ENCODE measurements around the gene OSMR. TPM values are rescaled to one million over a fixed set of nuclear protein-coding genes. Genes with fewer than 3 reads are reported as not detected.
A peak's percentile ranks its signal among the peaks of the same experiment; 100 is the strongest.

OSMR gene
- 46.0 TPM for total RNA-seq (2021; ENCODE audit: unreplicated experiment)
- polyA plus RNA-seq (2012) = 34.3 and 37.5 TPM in 2 replicates
- Bru-seq, nascent RNA = percentile 92 among the genes with signal in this experiment
- percentile 88 among the genes with signal in this experiment for BruChase-seq, experiment 1, labeled RNA remaining after a 6-hour chase
- BruChase-seq, experiment 2, labeled RNA remaining after a 2-hour chase = percentile 79 among the genes with signal in this experiment
- long read RNA-seq, partial matches to known transcripts = 22 of 26 reads
- long read RNA-seq, other reads (novel, unspliced or antisense) = 2 of 26 reads

DNA sequence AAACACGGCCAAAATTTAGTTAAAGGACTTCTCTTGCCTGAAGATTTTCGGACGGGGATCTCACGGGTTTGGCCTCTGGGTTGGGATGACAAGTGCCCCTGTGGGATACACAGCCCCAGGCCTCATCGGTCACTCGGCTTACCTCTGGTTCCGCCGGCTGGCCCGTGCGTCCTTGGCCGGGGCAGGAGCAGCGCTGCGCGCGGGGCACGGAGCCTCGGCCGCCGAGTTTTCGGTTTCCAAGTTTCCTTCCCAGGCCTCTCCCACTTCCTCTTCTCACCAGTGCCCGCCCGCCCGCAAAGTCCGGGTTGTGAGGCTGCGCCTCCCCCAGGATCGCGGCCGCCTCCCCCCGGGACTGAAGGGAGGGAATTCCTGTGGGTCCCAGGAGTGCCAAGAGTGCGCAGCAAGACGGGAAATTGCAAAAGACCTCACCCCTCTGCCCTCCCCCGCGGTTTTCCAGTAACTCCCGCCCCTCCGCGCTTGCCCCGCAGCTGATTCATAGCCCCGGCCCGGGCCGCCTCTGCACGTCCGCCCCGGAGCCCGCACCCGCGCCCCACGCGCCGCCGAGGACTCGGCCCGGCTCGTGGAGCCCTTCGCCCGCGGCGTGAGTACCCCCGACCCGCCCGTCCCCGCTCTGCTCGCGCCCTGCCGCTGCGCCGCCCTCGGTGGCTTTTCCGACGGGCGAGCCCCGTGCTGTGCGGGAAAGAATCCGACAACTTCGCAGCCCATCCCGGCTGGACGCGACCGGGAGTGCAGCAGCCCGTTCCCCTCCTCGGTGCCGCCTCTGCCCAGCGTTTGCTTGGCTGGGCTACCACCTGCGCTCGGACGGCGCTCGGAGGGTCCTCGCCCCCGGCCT is at the start of gene OSMR:
OSMR (plus strand) TSS at position 487 of the 853 bp plus-strand sequence. CDS start 23,033 bp downstream, outside the sequence.
- H3K9ac ChIP-seq (ENCODE audit: low read length) = peak within 1 kb of the TSS; percentile 90
- peak; percentile 90 for ATAC-seq
- peaks cover 23 to 29% of the 10 kb centered on the region in 2 experiments for H3K4me1 ChIP-seq (ENCODE audit: control insufficient read depth in 1 of 2, insufficient read depth in 2 of 2, low read length in 2 of 2)
- POLR2A ChIA-PET = no interaction called here
- H3K27me3 ChIP-seq (ENCODE audit: insufficient read depth, low read length) = no peaks in the 10 kb centered on the region
- no TSS peak for BruUV-seq (replicated peaks)
- no peaks in the 10 kb centered on the region for H4K20me1 ChIP-seq (ENCODE audit: insufficient read depth)
- H3K9me2 ChIP-seq (ENCODE audit: insufficient read depth) = 0 out of 2 replicates have a peak, but pooled peaks cover 3% of the 10 kb centered on the region
- H3K4me2 ChIP-seq (ENCODE audit: low read length) = peak within 1 kb of the TSS; percentile 99
- peak within 1 kb of the TSS; percentile 91 for H3K27ac ChIP-seq (ENCODE audit: low read depth, low read length)
- DNase-seq (ENCODE audit: low read depth, low spot score) = peak; percentile 78
- H3K9me3 ChIP-seq (ENCODE audit: control insufficient read depth in 1 of 2, insufficient read depth in 1 of 2, low read depth in 1 of 2, low read length in 2 of 2) = 0 out of 4 replicates have a peak, but pooled peaks cover 0 to 3% of the 10 kb centered on the region in 2 experiments
- RAD21 ChIA-PET (ENCODE audit: low non-redundant PET in 1 of 2, low total read pairs in 2 of 2, uncharacterized antibody in 2 of 2, unreplicated experiment in 2 of 2) = no interaction called here
- CTCF ChIA-PET = no interaction called here
- intact Hi-C loops (cut with micrococcal nuclease) = loop anchor here (1.0 to 5.0 kb wide), 2 partner anchors 77 to 232 kb away; no protein-coding TSS in a partner anchor
- peaks cover 0 to 8% of the 10 kb centered on the region in 2 experiments; a peak in 2 of 4 replicates for H3K36me3 ChIP-seq (ENCODE audit: control insufficient read depth in 1 of 2, insufficient read depth in 2 of 2, low read length in 2 of 2)
- H2AFZ ChIP-seq (ENCODE audit: low read depth, low read length, poor library complexity, severe bottlenecking) = peak within 1 kb of the TSS; percentile 51
- H3K4me3 ChIP-seq (replicated peaks in 1 of 2; ENCODE audit: low read depth in 1 of 2, low read length in 2 of 2) = peak within 1 kb of the TSS; percentile 61 to 90
- peaks cover 74% of the 10 kb centered on the region for H3K79me2 ChIP-seq (ENCODE audit: insufficient read depth, low read length)
- TF ChIP-seq, protein P1, sequence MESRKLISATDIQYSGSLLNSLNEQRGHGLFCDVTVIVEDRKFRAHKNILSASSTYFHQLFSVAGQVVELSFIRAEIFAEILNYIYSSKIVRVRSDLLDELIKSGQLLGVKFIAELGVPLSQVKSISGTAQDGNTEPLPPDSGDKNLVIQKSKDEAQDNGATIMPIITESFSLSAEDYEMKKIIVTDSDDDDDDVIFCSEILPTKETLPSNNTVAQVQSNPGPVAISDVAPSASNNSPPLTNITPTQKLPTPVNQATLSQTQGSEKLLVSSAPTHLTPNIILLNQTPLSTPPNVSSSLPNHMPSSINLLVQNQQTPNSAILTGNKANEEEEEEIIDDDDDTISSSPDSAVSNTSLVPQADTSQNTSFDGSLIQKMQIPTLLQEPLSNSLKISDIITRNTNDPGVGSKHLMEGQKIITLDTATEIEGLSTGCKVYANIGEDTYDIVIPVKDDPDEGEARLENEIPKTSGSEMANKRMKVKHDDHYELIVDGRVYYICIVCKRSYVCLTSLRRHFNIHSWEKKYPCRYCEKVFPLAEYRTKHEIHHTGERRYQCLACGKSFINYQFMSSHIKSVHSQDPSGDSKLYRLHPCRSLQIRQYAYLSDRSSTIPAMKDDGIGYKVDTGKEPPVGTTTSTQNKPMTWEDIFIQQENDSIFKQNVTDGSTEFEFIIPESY (IDR thresholded peaks at IDR 0.05; ENCODE audit: extremely low read depth, insufficient replicate concordance, low read length) = peak; percentile 9
- TF ChIP-seq, protein P2, sequence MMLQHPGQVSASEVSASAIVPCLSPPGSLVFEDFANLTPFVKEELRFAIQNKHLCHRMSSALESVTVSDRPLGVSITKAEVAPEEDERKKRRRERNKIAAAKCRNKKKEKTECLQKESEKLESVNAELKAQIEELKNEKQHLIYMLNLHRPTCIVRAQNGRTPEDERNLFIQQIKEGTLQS (IDR thresholded peaks at IDR 0.05) = no peak
- peak; percentile 80 for TF ChIP-seq SP1 (IDR thresholded peaks at IDR 0.05; ENCODE audit: low read depth)
- TF ChIP-seq RAD21 (IDR thresholded peaks at IDR 0.05; ENCODE audit: low read depth) = no peak
- TF ChIP-seq ELF1 (IDR thresholded peaks at IDR 0.05; ENCODE audit: borderline replicate concordance, low read depth) = peak; percentile 41
- peak; percentile 87 for TF ChIP-seq CBX3 (IDR thresholded peaks at IDR 0.05; ENCODE audit: low read depth)
- TF ChIP-seq POLR2A (IDR thresholded peaks at IDR 0.05; ENCODE audit: borderline replicate concordance, extremely low read depth, insufficient read depth, insufficient read length) = peak; percentile 16
- TF ChIP-seq EGR1 (IDR thresholded peaks at IDR 0.05; ENCODE audit: low read depth) = peak; percentile 79
- peak; percentile 87 for TF ChIP-seq SIN3A (IDR thresholded peaks at IDR 0.05; ENCODE audit: low read depth)
- TF ChIP-seq CEBPB (IDR thresholded peaks at IDR 0.05; ENCODE audit: low read depth) = peak; percentile 94
- peak; percentile 77 for TF ChIP-seq POLR2AphosphoS5 (IDR thresholded peaks at IDR 0.05; ENCODE audit: low read depth, low read length)
- TF ChIP-seq, protein P3, sequence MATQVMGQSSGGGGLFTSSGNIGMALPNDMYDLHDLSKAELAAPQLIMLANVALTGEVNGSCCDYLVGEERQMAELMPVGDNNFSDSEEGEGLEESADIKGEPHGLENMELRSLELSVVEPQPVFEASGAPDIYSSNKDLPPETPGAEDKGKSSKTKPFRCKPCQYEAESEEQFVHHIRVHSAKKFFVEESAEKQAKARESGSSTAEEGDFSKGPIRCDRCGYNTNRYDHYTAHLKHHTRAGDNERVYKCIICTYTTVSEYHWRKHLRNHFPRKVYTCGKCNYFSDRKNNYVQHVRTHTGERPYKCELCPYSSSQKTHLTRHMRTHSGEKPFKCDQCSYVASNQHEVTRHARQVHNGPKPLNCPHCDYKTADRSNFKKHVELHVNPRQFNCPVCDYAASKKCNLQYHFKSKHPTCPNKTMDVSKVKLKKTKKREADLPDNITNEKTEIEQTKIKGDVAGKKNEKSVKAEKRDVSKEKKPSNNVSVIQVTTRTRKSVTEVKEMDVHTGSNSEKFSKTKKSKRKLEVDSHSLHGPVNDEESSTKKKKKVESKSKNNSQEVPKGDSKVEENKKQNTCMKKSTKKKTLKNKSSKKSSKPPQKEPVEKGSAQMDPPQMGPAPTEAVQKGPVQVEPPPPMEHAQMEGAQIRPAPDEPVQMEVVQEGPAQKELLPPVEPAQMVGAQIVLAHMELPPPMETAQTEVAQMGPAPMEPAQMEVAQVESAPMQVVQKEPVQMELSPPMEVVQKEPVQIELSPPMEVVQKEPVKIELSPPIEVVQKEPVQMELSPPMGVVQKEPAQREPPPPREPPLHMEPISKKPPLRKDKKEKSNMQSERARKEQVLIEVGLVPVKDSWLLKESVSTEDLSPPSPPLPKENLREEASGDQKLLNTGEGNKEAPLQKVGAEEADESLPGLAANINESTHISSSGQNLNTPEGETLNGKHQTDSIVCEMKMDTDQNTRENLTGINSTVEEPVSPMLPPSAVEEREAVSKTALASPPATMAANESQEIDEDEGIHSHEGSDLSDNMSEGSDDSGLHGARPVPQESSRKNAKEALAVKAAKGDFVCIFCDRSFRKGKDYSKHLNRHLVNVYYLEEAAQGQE (IDR thresholded peaks at IDR 0.05; ENCODE audit: low read depth) = no peak
- TF ChIP-seq EZH2 (IDR thresholded peaks at IDR 0.05) = no peak
- no peak for TF ChIP-seq SRF (IDR thresholded peaks at IDR 0.05; ENCODE audit: low read depth)
- peak; percentile 78 for TF ChIP-seq ZFX (IDR thresholded peaks at IDR 0.05)
- peak; percentile 49 for TF ChIP-seq YY1 (IDR thresholded peaks at IDR 0.05; ENCODE audit: extremely low read depth, insufficient replicate concordance, low read depth, low read length)
- TF ChIP-seq ZNF274 (IDR thresholded peaks at IDR 0.05; ENCODE audit: low read depth, low read length) = no peak
- TF ChIP-seq FOSL1 (IDR thresholded peaks at IDR 0.05; ENCODE audit: low read depth) = peak; percentile 46; the same call in 1 of the 2 replicates
- TF ChIP-seq, protein P4, sequence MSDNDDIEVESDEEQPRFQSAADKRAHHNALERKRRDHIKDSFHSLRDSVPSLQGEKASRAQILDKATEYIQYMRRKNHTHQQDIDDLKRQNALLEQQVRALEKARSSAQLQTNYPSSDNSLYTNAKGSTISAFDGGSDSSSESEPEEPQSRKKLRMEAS (IDR thresholded peaks at IDR 0.05) = peak; percentile 81; the same call in 1 of the 2 replicates
- no peak for TF ChIP-seq TCF7L2 (IDR thresholded peaks at IDR 0.05; ENCODE audit: borderline replicate concordance, extremely low read depth, insufficient read depth, insufficient read length)
- TF ChIP-seq JUND (IDR thresholded peaks at IDR 0.05) = peak; percentile 51; the same call in 1 of the 2 replicates

All from HCT116 (cell line).